H1 (cell line): ENCODE measurements around the gene ZRANB3. TPM values are rescaled to one million over a fixed set of nuclear protein-coding genes. Genes with fewer than 3 reads are reported as not detected.

ENCODE experiments used
- CTCF ChIA-PET: fragments of 300-600 bp; sonication (Branson Sonifier 250); formaldehyde crosslinking; loops from one replicate; lab custom pipeline; 2021; ENCODE audit not compliant: partially characterized antibody; lab: Charles Lee
- POLR2A ChIA-PET: fragments of 300-600 bp; sonication (Branson Sonifier 250); formaldehyde crosslinking; loops from one replicate; lab custom pipeline; 2021; ENCODE audit warnings: inconsistent platforms; ENCODE audit not compliant: partially characterized antibody; lab: Charles Lee
- DNase-seq, 2 experiments: peaks; one replicate each; pipeline versions ENCODE4 v3.0.0 to v3.0.0-alpha.2; 2010 to 2022; ENCODE audit warnings: low spot score in 2 of 2, low read depth in 1 of 2, mixed read lengths in 1 of 2
- FAIRE-seq: peaks from 2 replicates; lab custom pipeline; 2011; peaks lifted over from hg19 to GRCh38; lab: Jason Lieb, UNC
- H2AFZ ChIP-seq: 2 replicates; pipeline ENCODE4 v1.8.1; 2012; ENCODE audit warnings: low read length, inconsistent platforms
- H2AK5ac ChIP-seq: 2 replicates; pipeline ENCODE4 v1.6.1; 2013; ENCODE audit warnings: low read depth, low read length
- H2BK120ac ChIP-seq: replicated peaks from 2 replicates; pipeline ENCODE3; 2013; ENCODE audit warnings: low read depth, low read length, inconsistent platforms
- H2BK12ac ChIP-seq: 2 replicates; pipeline ENCODE4 v1.6.1; 2013; ENCODE audit warnings: low read depth, low read length
- H2BK15ac ChIP-seq: 2 replicates; pipeline ENCODE4 v1.6.1; 2013; ENCODE audit warnings: low read length
- H2BK20ac ChIP-seq: 2 replicates; pipeline ENCODE4 v1.6.1; 2013; ENCODE audit warnings: low read length
- H2BK5ac ChIP-seq: 2 replicates; pipeline ENCODE4 v1.6.1; 2013; ENCODE audit warnings: low read depth, low read length
- H3K14ac ChIP-seq: 2 replicates; pipeline ENCODE4 v1.6.1; 2013; ENCODE audit warnings: inconsistent platforms; ENCODE audit not compliant: insufficient read length
- H3K18ac ChIP-seq: 2 replicates; pipeline ENCODE4 v1.6.1; 2013; ENCODE audit warnings: low read length; ENCODE audit errors: extremely low read depth
- H3K23ac ChIP-seq: 2 replicates; pipeline ENCODE4 v1.6.1; 2013; ENCODE audit warnings: inconsistent platforms; ENCODE audit not compliant: insufficient read length
- H3K23me2 ChIP-seq: 2 replicates; pipeline ENCODE4 v1.6.1; 2013; ENCODE audit warnings: low read depth, low read length
- H3K27ac ChIP-seq: 2 replicates; pipeline ENCODE4 v1.6.1; 2011; ENCODE audit warnings: low read depth, low read length, inconsistent platforms
- H3K27me3 ChIP-seq, 4 experiments: replicated peaks in 1 of 4; 1 replicate in 1 of 4; 2 replicates in 3 of 4; pipeline versions ENCODE4 v1.6.1 to v1.8.1; 2011 to 2013; ENCODE audit warnings: low read length in 3 of 4, mild to moderate bottlenecking in 3 of 4, inconsistent platforms in 2 of 4, mixed read lengths in 2 of 4, moderate library complexity in 1 of 4; ENCODE audit not compliant: control insufficient read depth in 3 of 4, insufficient read depth in 3 of 4; ENCODE audit errors: extremely low read depth in 1 of 4
- H3K36me3 ChIP-seq, 4 experiments: 2 replicates each; pipeline versions ENCODE4 v1.6.1 to v1.8.1; 2011 to 2013; ENCODE audit warnings: mild to moderate bottlenecking in 4 of 4, low read length in 3 of 4, moderate library complexity in 2 of 4, control low read depth in 1 of 4, inconsistent platforms in 1 of 4; ENCODE audit not compliant: insufficient read depth in 4 of 4, control insufficient read depth in 2 of 4
- H3K4ac ChIP-seq: replicated peaks from 2 replicates; pipeline ENCODE3; 2013; ENCODE audit warnings: low read length, low read depth, mixed read lengths, inconsistent platforms; ENCODE audit not compliant: insufficient read length
- H3K4me1 ChIP-seq, 4 experiments: replicated peaks in 1 of 4; 1 replicate in 1 of 4; 2 replicates in 3 of 4; pipeline versions ENCODE4 v1.6.1 to v1.8.1; 2011 to 2013; ENCODE audit warnings: low read length in 3 of 4, inconsistent platforms in 2 of 4, mixed read lengths in 1 of 4; ENCODE audit not compliant: insufficient read depth in 4 of 4, control insufficient read depth in 3 of 4
- H3K4me2 ChIP-seq, 2 experiments: 2 replicates each; pipeline versions ENCODE4 v1.6.1 to v1.8.1; 2011 to 2013; ENCODE audit warnings: low read depth in 2 of 2, low read length in 2 of 2, control low read depth in 1 of 2, inconsistent platforms in 1 of 2, mild to moderate bottlenecking in 1 of 2; ENCODE audit not compliant: insufficient read depth in 1 of 2
- H3K4me3 ChIP-seq, 4 experiments: fragments of 200-600, 300-600 bp in 1 of 4; sonication (generic), shearing (Covaris generic), sonication (Bioruptor Twin) in 1 of 4; 2 replicates each; pipeline versions ENCODE4 v1.5.1 to v1.8.1; 2011 to 2016; ENCODE audit warnings: low read length in 4 of 4, low read depth in 3 of 4, control low read depth in 2 of 4, inconsistent platforms in 2 of 4, mild to moderate bottlenecking in 2 of 4, mixed read lengths in 1 of 4, moderate library complexity in 1 of 4; ENCODE audit not compliant: insufficient read depth in 2 of 4; ENCODE audit errors: extremely low read depth in 1 of 4
- H3K56ac ChIP-seq: replicated peaks from 2 replicates; pipeline ENCODE3; 2013; ENCODE audit warnings: low read depth, mild to moderate bottlenecking, mixed read lengths, low read length, inconsistent platforms; ENCODE audit not compliant: insufficient read length
- H3K79me1 ChIP-seq: 2 replicates; pipeline ENCODE4 v1.6.1; 2013; ENCODE audit warnings: low read depth, low read length, control low read depth
- H3K79me2 ChIP-seq, 2 experiments: 2 replicates each; pipeline versions ENCODE4 v1.6.1 to v1.8.1; 2012 to 2013; ENCODE audit warnings: low read length in 2 of 2, mild to moderate bottlenecking in 2 of 2, inconsistent platforms in 1 of 2; ENCODE audit not compliant: insufficient read depth in 2 of 2, control insufficient read depth in 1 of 2
- H3K9ac ChIP-seq, 4 experiments: replicated peaks in 1 of 4; 1 replicate in 1 of 4; 2 replicates in 3 of 4; pipeline versions ENCODE4 v1.6.1 to v1.8.1; 2011 to 2013; ENCODE audit warnings: low read depth in 3 of 4, low read length in 3 of 4, control low read depth in 2 of 4, mild to moderate bottlenecking in 2 of 4, moderate library complexity in 2 of 4, inconsistent platforms in 1 of 4; ENCODE audit errors: extremely low read depth in 1 of 4
- H3K9me3 ChIP-seq, 2 experiments: 2 replicates each; pipeline versions ENCODE4 v1.6.1 to v1.8.1; 2012 to 2013; ENCODE audit warnings: mild to moderate bottlenecking in 2 of 2, moderate library complexity in 2 of 2, control low read depth in 1 of 2, inconsistent platforms in 1 of 2, low read depth in 1 of 2, low read length in 1 of 2, mixed read lengths in 1 of 2; ENCODE audit not compliant: insufficient read depth in 2 of 2
- H4K20me1 ChIP-seq, 2 experiments: replicated peaks in 1 of 2; 2 replicates each; pipeline versions ENCODE3 to v1.8.1; 2011 to 2013; ENCODE audit warnings: inconsistent platforms in 2 of 2, low read length in 2 of 2, mild to moderate bottlenecking in 1 of 2; ENCODE audit not compliant: insufficient read depth in 2 of 2, control insufficient read depth in 1 of 2
- H4K5ac ChIP-seq: 2 replicates; pipeline ENCODE4 v1.6.1; 2013; ENCODE audit warnings: low read length, low read depth, mixed read lengths, inconsistent platforms; ENCODE audit not compliant: insufficient read length
- H4K8ac ChIP-seq: 2 replicates; pipeline ENCODE4 v1.8.0; 2013; ENCODE audit warnings: mild to moderate bottlenecking, moderate library complexity, low read length, inconsistent platforms; ENCODE audit not compliant: insufficient read depth; ENCODE audit errors: extremely low read depth
- H4K91ac ChIP-seq: replicated peaks from 2 replicates; pipeline ENCODE3; 2013; ENCODE audit warnings: low read length, mixed read lengths, inconsistent platforms; ENCODE audit not compliant: insufficient read length
- JUND ChIP-seq: IDR thresholded peaks from 2 replicates; pipeline ENCODE4 v1.6.1; 2011; ENCODE audit warnings: mild to moderate bottlenecking, improper control_type of control experiment, low read length
- PHF8 ChIP-seq: fragments of 200-600 bp; sonication (generic); conservative IDR thresholded peaks from 2 replicates; pipeline ENCODE4 v1.7.1; 2012; ENCODE audit warnings: low read depth, mild to moderate bottlenecking, inconsistent platforms, low read length, moderate library complexity
- YY1 ChIP-seq: IDR thresholded peaks from 2 replicates; pipeline ENCODE4 v1.6.1; 2011; ENCODE audit warnings: low read depth, mild to moderate bottlenecking, low read length
- WGBS, 2 experiments: shearing (Covaris generic) in 1 of 2; methylation state at CpG; one replicate each; pipeline versions ENCODE4 v1.1.6 to v1.1.7; 2013 to 2015; ENCODE audit warnings: low lambda C conversion rate in 2 of 2, mixed read lengths in 2 of 2, inconsistent platforms in 1 of 2, low coverage in 1 of 2, missing lambda C conversion rate in 1 of 2; ENCODE audit not compliant: insufficient replicate concordance in 2 of 2, insufficient coverage in 1 of 2, insufficient read length in 1 of 2; ENCODE audit errors: extremely low coverage in 1 of 2, missing lambda C conversion rate in 1 of 2; 5-methylcytosine and 5-hydroxymethylcytosine counted together
- polyA plus RNA-seq, 7 experiments: library from polyadenylated mRNA; depleted of rRNA in 3 of 7; stranded (reverse) in 5 of 7; unstranded in 2 of 7; fragments of >200 nt in 5 of 7; fragments of 200-250 nt in 2 of 7; gene quantifications; 1 replicate in 5 of 7; 2 replicates in 1 of 7; 4 replicates in 1 of 7; pipeline versions ENCODE4 v1.2.1 to v1.2.3, GENCODE V29; 2011 to 2013; ENCODE audit warnings: missing spikeins in 2 of 7, mixed read lengths in 2 of 7
- total RNA-seq: library from RNA; stranded (reverse); fragmentation: NEBNext Ultra II Directional; extraction: Animal tissue kit (Norgen Biotek cat#: 25700); gene quantifications from 2 replicates; pipeline ENCODE4 v1.2.1, GENCODE V29; 2021

ZRANB3 gene
- total and polyA plus RNA-seq, 2 of the 8 experiments (the other 6 are each of a cell fraction or from before 2014, with no cell fraction given): 4.5 to 19.3 TPM

DNA sequence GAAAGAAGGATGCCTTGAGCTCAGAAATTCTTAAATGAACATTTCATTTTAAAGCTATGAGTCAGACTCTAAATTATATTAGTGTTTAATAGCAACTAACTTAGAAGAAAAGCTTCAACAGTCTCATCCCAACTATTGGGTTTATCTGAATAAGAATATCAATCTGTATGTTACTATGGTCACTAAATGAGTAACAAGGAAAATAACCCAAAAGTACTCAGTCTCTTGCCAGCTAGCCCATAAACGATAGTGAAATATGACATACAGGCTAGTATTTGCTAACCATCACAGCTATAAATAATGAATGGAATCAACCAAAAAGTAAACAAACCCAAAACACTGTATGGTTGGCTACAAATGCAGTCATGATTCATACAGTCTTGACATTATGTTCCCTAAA is 304.1 kb downstream of the ZRANB3 start:
- no peaks in the 10 kb centered on the region for H3K4me1 ChIP-seq
- no peak overlapping the region for H2BK120ac ChIP-seq
- H3K23ac ChIP-seq: no peak overlapping the region
- H2BK15ac ChIP-seq: no peak overlapping the region
- no peak overlapping the region for H3K18ac ChIP-seq
- H2BK12ac ChIP-seq: no peak overlapping the region
- H3K36me3 ChIP-seq: peaks cover 0 to 3% (median under 1%) of the 10 kb centered on the region in 4 experiments; a peak in 2 of 8 replicates
- no peak overlapping the region for H3K4me2 ChIP-seq
- no peak for DNase-seq
- no peaks in the 10 kb centered on the region for H3K23me2 ChIP-seq
- peaks cover 9 to 10% of the 10 kb centered on the region in 2 experiments; a peak in 3 of 4 replicates for H3K9me3 ChIP-seq
- no peak overlapping the region for H3K4ac ChIP-seq
- no peaks in the 10 kb centered on the region for H3K27me3 ChIP-seq
- H3K56ac ChIP-seq: no peak overlapping the region
- H4K20me1 ChIP-seq: no peaks in the 10 kb centered on the region
- TF ChIP-seq JUND (no peak), PHF8 (no peak), YY1 (no peak)
- H4K5ac ChIP-seq: no peak overlapping the region
- 81% methylated on average over 1 of the region's 1 CpG; no CpG with 5 or more reads in 1 of the 2 experiments for WGBS, 2 experiments
- no peak overlapping the region for H2AK5ac ChIP-seq
- ChIA-PET POLR2A (no interaction called here), CTCF (interaction anchor here (0.6 to 1.3 kb wide), 2 partner anchors 14 to 237 kb away, joined by 3 read pairs; no protein-coding TSS in a partner anchor)
- H4K8ac ChIP-seq: no peak overlapping the region
- H3K9ac ChIP-seq: no peak overlapping the region
- no peak overlapping the region for H2BK5ac ChIP-seq
- no peaks in the 10 kb centered on the region for H3K79me1 ChIP-seq
- H3K79me2 ChIP-seq: no peaks in the 10 kb centered on the region
- no peak overlapping the region for H3K4me3 ChIP-seq
- no peak overlapping the region for H3K14ac ChIP-seq
- FAIRE-seq: no peak
- no peak overlapping the region for H4K91ac ChIP-seq
- H3K27ac ChIP-seq: no peak overlapping the region
- no peak overlapping the region for H2BK20ac ChIP-seq
- H2AFZ ChIP-seq: no peak overlapping the region
